ENCODE results near the gene SLC37A1.

- TF ChIP-seq CTCF (IDR thresholded peaks at IDR 0.05 in 2 of 3, conservative IDR thresholded peaks at IDR 0.05 in 1 of 3; ENCODE audit: borderline replicate concordance in 1 of 3, insufficient read depth in 1 of 3, low read depth in 2 of 3, low read length in 2 of 3) (no peak), REST (IDR thresholded peaks at IDR 0.05; ENCODE audit: low read depth) (no peak), EZH2 (IDR thresholded peaks at IDR 0.05) (no peak), POLR2A (IDR thresholded peaks at IDR 0.05; ENCODE audit: borderline replicate concordance, extremely low read depth, insufficient read depth, insufficient read length) (no peak), ELF1 (IDR thresholded peaks at IDR 0.05; ENCODE audit: borderline replicate concordance, low read depth) (no peak), CBX3 (IDR thresholded peaks at IDR 0.05; ENCODE audit: low read depth) (no peak), POLR2AphosphoS5 (IDR thresholded peaks at IDR 0.05; ENCODE audit: low read depth, low read length) (no peak), YY1 (IDR thresholded peaks at IDR 0.05; ENCODE audit: extremely low read depth, insufficient replicate concordance, low read depth, low read length) (no peak), SP1 (IDR thresholded peaks at IDR 0.05; ENCODE audit: low read depth) (no peak), EZH2phosphoT487 (IDR thresholded peaks at IDR 0.05; ENCODE audit: borderline replicate concordance) (no peak), ATF3 (IDR thresholded peaks at IDR 0.05) (no peak)
These were observed 102.8 kb downstream of the SLC37A1 start for GRCh38 chr21:42616446-42616845.

Measured in HCT116 (cell line).